Measurements from ENCODE around the gene ETFA.

DNA sequence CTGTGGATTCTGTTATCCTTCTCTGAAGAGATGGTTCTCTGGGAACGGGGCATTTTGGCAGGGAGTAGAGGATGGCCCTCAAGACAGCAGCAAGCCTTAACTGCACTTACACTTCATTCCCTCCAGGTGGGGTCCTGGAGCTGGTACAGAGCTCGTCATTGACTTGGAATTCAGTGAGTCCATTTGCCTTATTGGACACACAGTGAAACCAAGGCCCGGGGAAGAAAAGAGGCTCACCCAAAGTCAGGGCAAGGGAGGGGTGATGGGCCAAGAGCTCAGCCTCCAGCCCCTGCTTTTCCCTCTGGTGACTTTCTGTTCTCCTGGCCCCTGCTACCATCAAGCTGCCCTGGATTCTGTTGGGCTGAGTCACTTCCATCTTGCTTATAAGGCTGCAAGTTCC is 125.6 kb downstream of the ETFA start:
- no peak for TF ChIP-seq ZBTB21 (tag by site-specific recombination; IDR thresholded peaks at IDR 0.05)
- TF ChIP-seq, protein P1, sequence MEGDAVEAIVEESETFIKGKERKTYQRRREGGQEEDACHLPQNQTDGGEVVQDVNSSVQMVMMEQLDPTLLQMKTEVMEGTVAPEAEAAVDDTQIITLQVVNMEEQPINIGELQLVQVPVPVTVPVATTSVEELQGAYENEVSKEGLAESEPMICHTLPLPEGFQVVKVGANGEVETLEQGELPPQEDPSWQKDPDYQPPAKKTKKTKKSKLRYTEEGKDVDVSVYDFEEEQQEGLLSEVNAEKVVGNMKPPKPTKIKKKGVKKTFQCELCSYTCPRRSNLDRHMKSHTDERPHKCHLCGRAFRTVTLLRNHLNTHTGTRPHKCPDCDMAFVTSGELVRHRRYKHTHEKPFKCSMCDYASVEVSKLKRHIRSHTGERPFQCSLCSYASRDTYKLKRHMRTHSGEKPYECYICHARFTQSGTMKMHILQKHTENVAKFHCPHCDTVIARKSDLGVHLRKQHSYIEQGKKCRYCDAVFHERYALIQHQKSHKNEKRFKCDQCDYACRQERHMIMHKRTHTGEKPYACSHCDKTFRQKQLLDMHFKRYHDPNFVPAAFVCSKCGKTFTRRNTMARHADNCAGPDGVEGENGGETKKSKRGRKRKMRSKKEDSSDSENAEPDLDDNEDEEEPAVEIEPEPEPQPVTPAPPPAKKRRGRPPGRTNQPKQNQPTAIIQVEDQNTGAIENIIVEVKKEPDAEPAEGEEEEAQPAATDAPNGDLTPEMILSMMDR (tag by site-specific recombination; IDR thresholded peaks at IDR 0.05): no peak
- no peak for TF ChIP-seq TRIM28 (IDR thresholded peaks at IDR 0.05; ENCODE audit: borderline replicate concordance, low read length)
- TF ChIP-seq, protein P2, sequence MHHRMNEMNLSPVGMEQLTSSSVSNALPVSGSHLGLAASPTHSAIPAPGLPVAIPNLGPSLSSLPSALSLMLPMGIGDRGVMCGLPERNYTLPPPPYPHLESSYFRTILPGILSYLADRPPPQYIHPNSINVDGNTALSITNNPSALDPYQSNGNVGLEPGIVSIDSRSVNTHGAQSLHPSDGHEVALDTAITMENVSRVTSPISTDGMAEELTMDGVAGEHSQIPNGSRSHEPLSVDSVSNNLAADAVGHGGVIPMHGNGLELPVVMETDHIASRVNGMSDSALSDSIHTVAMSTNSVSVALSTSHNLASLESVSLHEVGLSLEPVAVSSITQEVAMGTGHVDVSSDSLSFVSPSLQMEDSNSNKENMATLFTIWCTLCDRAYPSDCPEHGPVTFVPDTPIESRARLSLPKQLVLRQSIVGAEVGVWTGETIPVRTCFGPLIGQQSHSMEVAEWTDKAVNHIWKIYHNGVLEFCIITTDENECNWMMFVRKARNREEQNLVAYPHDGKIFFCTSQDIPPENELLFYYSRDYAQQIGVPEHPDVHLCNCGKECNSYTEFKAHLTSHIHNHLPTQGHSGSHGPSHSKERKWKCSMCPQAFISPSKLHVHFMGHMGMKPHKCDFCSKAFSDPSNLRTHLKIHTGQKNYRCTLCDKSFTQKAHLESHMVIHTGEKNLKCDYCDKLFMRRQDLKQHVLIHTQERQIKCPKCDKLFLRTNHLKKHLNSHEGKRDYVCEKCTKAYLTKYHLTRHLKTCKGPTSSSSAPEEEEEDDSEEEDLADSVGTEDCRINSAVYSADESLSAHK (tag by site-specific recombination; IDR thresholded peaks at IDR 0.05): no peak
- TF ChIP-seq ZBTB7A (tag by site-specific recombination; IDR thresholded peaks at IDR 0.05; ENCODE audit: low read depth): no peak
- TF ChIP-seq ZNF311 (tag by site-specific recombination; IDR thresholded peaks at IDR 0.05; ENCODE audit: borderline replicate concordance): no peak
- TF ChIP-seq, protein P3, sequence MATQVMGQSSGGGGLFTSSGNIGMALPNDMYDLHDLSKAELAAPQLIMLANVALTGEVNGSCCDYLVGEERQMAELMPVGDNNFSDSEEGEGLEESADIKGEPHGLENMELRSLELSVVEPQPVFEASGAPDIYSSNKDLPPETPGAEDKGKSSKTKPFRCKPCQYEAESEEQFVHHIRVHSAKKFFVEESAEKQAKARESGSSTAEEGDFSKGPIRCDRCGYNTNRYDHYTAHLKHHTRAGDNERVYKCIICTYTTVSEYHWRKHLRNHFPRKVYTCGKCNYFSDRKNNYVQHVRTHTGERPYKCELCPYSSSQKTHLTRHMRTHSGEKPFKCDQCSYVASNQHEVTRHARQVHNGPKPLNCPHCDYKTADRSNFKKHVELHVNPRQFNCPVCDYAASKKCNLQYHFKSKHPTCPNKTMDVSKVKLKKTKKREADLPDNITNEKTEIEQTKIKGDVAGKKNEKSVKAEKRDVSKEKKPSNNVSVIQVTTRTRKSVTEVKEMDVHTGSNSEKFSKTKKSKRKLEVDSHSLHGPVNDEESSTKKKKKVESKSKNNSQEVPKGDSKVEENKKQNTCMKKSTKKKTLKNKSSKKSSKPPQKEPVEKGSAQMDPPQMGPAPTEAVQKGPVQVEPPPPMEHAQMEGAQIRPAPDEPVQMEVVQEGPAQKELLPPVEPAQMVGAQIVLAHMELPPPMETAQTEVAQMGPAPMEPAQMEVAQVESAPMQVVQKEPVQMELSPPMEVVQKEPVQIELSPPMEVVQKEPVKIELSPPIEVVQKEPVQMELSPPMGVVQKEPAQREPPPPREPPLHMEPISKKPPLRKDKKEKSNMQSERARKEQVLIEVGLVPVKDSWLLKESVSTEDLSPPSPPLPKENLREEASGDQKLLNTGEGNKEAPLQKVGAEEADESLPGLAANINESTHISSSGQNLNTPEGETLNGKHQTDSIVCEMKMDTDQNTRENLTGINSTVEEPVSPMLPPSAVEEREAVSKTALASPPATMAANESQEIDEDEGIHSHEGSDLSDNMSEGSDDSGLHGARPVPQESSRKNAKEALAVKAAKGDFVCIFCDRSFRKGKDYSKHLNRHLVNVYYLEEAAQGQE (tag by site-specific recombination; IDR thresholded peaks at IDR 0.05): no peak
- no peak for TF ChIP-seq KLF8 (tag by site-specific recombination; IDR thresholded peaks at IDR 0.05)

Measured in HEK293 (cell line).